ENCODE data around the gene BOC.

GRCh38 chr3:113274425-113275257 is 63.3 kb downstream of the BOC start:
- TF ChIP-seq POLR2A (IDR thresholded peaks at IDR 0.05) (no peak), CTCF (IDR thresholded peaks at IDR 0.05) (no peak)
